Lower lobe of right lung (tissue), 2 donors: ENCODE results near the gene PAFAH1B1. TPM values are rescaled to one million over a fixed set of nuclear protein-coding genes. Genes with fewer than 3 reads are reported as not detected.
A peak's percentile ranks its signal among the peaks of the same experiment; 100 is the strongest.

Experiments
- ATAC-seq, 2 donors: fragments of 200-7000 bp; cut with Tn5 transposase; one replicate each; pipeline ENCODE4 v1.9.1; 2020 to 2022; ENCODE audit warnings: mild to moderate bottlenecking in 2 of 2, moderate library complexity in 2 of 2
- DNase-seq: peaks from one replicate; pipeline ENCODE4 v3.0.0-alpha.2; 2020
- H3K27ac ChIP-seq: fragments of 200-600 bp; one replicate; pipeline ENCODE4 v1.8.0; 2022
- H3K27me3 ChIP-seq: fragments of 200-600 bp; one replicate; pipeline ENCODE4 v1.8.0; 2022; ENCODE audit warnings: low read depth
- H3K36me3 ChIP-seq: fragments of 200-600 bp; one replicate; pipeline ENCODE4 v1.8.0; 2022; ENCODE audit warnings: mild to moderate bottlenecking
- H3K4me1 ChIP-seq: fragments of 200-600 bp; one replicate; pipeline ENCODE4 v1.8.0; 2022
- H3K4me3 ChIP-seq: fragments of 200-600 bp; one replicate; pipeline ENCODE4 v1.8.0; 2022; ENCODE audit warnings: mild to moderate bottlenecking
- H3K9me3 ChIP-seq: fragments of 200-600 bp; one replicate; pipeline ENCODE4 v1.8.0; 2022
- intact Hi-C: fragments of 100-400 bp; cut with DNase I; formaldehyde crosslinking; loops from one replicate; pipeline ENCODE4 v1.11.0; 2022
- total RNA-seq: library from RNA; stranded (reverse); fragmentation: NEBNext Ultra II Directional; extraction: Animal tissue kit (Norgen Biotek cat#: 25700); gene quantifications from one replicate; pipeline ENCODE4 v1.2.1, GENCODE V29; 2021
- TF ChIP-seq, protein P1 (sequence below): fragments of 200-600 bp; IDR thresholded peaks from one replicate; pipeline ENCODE4 v1.8.0; 2022; ENCODE audit warnings: antibody characterized with exemption, mild to moderate bottlenecking
- donor health status: DM: no; HTN: yes; CAD: no; lungs with severe emphysema.

PAFAH1B1 gene
- total RNA-seq, 1 donor from 2014 or later: 129 TPM

DNA sequence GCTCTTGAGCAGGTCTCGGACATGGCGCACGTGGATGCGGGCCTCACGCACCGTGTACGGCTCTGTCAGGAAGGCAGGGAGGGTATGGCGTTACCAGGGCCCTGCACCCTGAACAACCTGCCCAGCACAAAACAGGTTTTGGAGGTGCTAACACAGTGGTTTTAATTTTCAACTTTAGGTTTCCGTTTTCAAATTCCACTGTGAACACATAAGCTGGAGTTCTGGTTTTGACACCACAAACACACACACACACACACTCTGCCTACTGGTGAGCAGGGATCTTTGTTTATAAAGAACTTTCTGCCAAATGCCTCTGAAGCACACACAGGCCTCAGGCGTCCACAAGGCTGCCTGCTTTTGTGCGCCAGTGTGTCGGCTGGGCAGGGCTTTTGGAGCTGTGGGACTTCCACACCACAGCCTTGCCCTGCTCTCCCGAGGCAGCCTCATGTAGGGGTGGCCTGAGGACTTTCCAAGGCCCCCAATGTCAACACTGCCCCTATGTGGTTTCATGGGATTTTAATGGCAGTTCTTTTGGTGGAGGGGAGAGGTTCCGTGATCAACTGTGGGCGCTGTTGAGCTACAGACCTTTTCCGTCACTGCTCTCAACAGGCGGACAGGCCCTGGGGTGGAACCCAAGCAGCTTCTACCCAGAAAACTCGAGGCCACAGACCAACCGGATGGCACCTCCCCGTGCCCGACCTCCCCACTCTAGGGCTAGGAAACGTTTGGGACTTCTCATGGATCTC is 108.7 kb downstream of the PAFAH1B1 start:
- Histone ChIP-seq H3K27me3 (no peaks in the 10 kb centered on the region), H3K9me3 (no peaks in the 10 kb centered on the region), H3K4me3 (no peak overlapping the region), H3K27ac (no peak overlapping the region), H3K4me1 (peaks cover 2% of the 10 kb centered on the region), H3K36me3 (peaks cover 73% of the 10 kb centered on the region)
- TF ChIP-seq, protein P1, sequence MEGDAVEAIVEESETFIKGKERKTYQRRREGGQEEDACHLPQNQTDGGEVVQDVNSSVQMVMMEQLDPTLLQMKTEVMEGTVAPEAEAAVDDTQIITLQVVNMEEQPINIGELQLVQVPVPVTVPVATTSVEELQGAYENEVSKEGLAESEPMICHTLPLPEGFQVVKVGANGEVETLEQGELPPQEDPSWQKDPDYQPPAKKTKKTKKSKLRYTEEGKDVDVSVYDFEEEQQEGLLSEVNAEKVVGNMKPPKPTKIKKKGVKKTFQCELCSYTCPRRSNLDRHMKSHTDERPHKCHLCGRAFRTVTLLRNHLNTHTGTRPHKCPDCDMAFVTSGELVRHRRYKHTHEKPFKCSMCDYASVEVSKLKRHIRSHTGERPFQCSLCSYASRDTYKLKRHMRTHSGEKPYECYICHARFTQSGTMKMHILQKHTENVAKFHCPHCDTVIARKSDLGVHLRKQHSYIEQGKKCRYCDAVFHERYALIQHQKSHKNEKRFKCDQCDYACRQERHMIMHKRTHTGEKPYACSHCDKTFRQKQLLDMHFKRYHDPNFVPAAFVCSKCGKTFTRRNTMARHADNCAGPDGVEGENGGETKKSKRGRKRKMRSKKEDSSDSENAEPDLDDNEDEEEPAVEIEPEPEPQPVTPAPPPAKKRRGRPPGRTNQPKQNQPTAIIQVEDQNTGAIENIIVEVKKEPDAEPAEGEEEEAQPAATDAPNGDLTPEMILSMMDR: no peak
- intact Hi-C loops: no loop called here
- ATAC-seq (no peak), DNase-seq (peak; percentile 43)

DNA sequence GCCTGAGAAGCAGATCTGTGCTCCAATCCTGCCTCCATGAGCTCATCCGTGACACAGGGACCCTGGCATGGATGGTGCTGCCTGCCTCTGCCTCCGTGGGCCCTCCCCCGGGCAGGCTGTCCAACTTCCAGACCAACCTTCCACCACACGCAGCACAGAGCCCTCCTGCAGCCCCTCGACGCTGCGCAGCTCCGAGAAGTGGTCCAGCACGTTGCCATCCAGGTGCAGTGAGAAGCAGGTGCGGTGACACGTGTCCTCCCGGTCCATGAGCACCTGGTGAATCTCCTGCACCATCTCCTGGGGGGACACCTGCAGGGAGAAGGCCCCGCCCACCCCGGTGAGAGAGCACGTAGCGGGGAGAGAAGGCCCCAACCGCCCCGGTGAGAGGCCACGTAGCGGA is 109.7 kb downstream of the PAFAH1B1 start:
- Histone ChIP-seq H3K27me3 (no peaks in the 10 kb centered on the region), H3K36me3 (peaks cover 63% of the 10 kb centered on the region), H3K9me3 (no peaks in the 10 kb centered on the region), H3K4me1 (peaks cover 12% of the 10 kb centered on the region), H3K27ac (no peak overlapping the region), H3K4me3 (no peak overlapping the region)
- ATAC-seq (no peak), DNase-seq (peak; percentile 45)
- intact Hi-C loops: no loop called here
- TF ChIP-seq, protein P1: no peak

DNA sequence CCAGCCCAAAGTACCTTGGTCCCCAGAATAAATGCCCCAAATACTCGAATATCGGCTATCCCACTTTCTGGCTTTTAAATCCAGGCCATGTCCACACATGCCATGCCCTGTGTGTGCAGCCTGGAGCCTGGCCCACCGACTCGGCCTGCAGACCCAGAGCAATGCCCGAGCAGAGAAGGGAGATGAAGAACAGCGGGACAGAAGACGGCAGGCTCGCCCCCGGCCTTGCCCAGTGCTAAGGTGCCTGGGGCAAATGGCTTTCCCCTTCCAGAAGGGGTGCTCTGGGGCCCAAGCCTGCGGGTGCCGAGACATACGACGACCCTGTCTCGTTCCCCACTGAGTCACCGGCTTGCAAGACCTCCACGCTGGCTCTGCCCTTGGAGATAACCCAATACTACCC is 110.2 kb downstream of the PAFAH1B1 start:
- ATAC-seq: no peak

DNA sequence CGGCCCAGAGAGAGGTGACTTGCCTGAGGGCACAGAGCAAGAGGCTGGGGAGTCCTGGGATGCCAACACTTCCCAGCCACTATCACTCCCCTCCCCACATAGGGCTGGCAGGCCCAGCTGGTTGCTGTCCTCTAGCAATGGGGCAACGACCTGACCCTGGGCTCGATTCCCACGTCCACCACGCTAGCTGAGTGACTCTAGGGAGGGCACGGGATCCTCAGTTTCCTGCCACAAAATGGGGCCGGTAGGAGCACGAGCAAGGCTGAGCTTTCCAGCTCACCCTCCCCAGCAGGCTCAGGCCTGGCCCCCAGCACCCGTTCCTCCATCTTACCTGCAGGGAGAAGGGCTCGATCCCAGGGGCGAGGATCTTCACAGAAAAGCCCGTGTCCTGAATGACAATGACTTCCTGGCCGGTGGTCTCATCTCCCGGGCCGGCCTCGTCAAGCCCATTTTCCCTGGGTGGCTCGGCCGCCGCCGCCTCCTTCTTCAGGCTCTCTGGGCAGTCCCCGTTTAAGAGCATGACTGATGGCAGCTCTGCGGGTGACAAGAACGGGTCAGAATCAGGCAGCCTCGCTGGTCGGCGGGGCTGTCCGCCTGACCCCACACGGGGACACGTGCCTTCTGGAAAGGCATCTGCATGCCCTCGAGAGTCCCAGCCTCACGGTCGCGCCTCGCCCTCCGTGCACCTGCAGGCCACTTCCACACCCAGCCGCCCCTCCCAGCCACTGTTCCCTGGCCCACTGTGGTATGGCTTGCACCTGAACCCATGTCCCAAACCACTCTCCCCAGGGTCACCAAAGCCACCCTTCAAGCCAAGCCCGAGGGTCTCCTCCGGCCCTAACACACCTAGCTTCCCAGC is 110.8 kb downstream of the PAFAH1B1 start:
- TF ChIP-seq, protein P1: no peak
- Histone ChIP-seq H3K4me1 (peaks cover 23% of the 10 kb centered on the region), H3K36me3 (peaks cover 52% of the 10 kb centered on the region), H3K27me3 (no peaks in the 10 kb centered on the region), H3K4me3 (no peak overlapping the region), H3K9me3 (no peaks in the 10 kb centered on the region), H3K27ac (no peak overlapping the region)
- intact Hi-C loops: no loop called here
- DNase-seq: peak; percentile 45
- ATAC-seq: no peak

More for the DNA sequence above, 110.2 kb downstream of the PAFAH1B1 start:
- no peaks in the 10 kb centered on the region for H3K9me3 ChIP-seq
- intact Hi-C loops: no loop called here
- DNase-seq: peak; percentile 34
- TF ChIP-seq, protein P1: no peak
- H3K36me3 ChIP-seq: peaks cover 59% of the 10 kb centered on the region
- no peaks in the 10 kb centered on the region for H3K27me3 ChIP-seq
- H3K4me1 ChIP-seq: peaks cover 16% of the 10 kb centered on the region
- no peak overlapping the region for H3K27ac ChIP-seq
- no peak overlapping the region for H3K4me3 ChIP-seq

DNA sequence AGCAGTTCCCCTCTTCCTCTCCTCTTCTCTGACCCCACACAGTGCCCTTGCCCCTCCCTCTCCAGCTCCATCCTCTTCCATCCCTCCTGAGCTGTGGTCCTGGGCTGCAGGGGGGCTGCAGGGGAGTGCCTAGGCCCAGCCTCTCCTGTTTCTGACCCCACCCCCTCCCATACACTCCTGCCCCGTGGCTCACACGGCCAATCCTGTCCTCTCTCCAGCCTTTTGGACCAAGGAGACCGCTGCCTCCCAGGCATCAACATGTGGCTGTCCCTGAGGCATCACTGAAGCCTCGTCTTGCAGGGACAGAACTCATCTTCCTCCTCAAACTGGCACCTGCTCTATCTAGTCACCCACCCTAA is 111.4 kb downstream of the PAFAH1B1 start:
- DNase-seq: peak; percentile 28
- intact Hi-C loops: no loop called here
- ATAC-seq: no peak
- H3K27ac ChIP-seq: no peak overlapping the region
- no peaks in the 10 kb centered on the region for H3K27me3 ChIP-seq
- peaks cover 29% of the 10 kb centered on the region for H3K4me1 ChIP-seq
- H3K4me3 ChIP-seq: no peak overlapping the region
- no peaks in the 10 kb centered on the region for H3K9me3 ChIP-seq
- peaks cover 46% of the 10 kb centered on the region for H3K36me3 ChIP-seq
- TF ChIP-seq, protein P1: no peak
